ENCODE data around the gene SNX18.
"Not testable (repeated sequence)": the region's sequence is repeated elsewhere in the genome, so short reads cannot be mapped to it uniquely, and the experiment has no call there.

The SNX18 gene

GRCh38 chr5:54520940-54521339, 3.4 kb downstream of the SNX18 start:
- DNase-seq: no peak

- DNase-seq: no peak
These were observed 4.4 kb downstream of the SNX18 start for GRCh38 chr5:54521856-54522479.

- DNase-seq: no peak
These were observed 6.0 kb downstream of the SNX18 start for GRCh38 chr5:54523534-54523933.

GRCh38 chr5:54524082-54524481, 6.5 kb downstream of the SNX18 start:
- no peak for DNase-seq

GRCh38 chr5:54524704-54525103, 7.1 kb downstream of the SNX18 start:
- DNase-seq: no peak

GRCh38 chr5:54525261-54525660, 7.7 kb downstream of the SNX18 start:
- DNase-seq: no peak

GRCh38 chr5:54525692-54526091, 8.1 kb downstream of the SNX18 start:
- no peak for DNase-seq

- no peak for DNase-seq
These were observed 9.2 kb downstream of the SNX18 start for GRCh38 chr5:54526604-54527288.

GRCh38 chr5:54528633-54529209, 11.2 kb downstream of the SNX18 start:
- DNase-seq: no peak

GRCh38 chr5:54529565-54529964, 12.0 kb downstream of the SNX18 start:
- no peak for DNase-seq

- DNase-seq: no peak
These were observed 14.0 kb downstream of the SNX18 start for GRCh38 chr5:54531546-54531945.

- no peak for DNase-seq
These were observed 16.1 kb downstream of the SNX18 start for GRCh38 chr5:54533541-54534190.

- DNase-seq: no peak
These were observed 16.8 kb downstream of the SNX18 start for GRCh38 chr5:54534191-54535004.

GRCh38 chr5:54535149-54535844, 17.7 kb downstream of the SNX18 start:
- DNase-seq: no peak

GRCh38 chr5:54536375-54536774, 18.8 kb downstream of the SNX18 start:
- not testable (repeated sequence) for DNase-seq

GRCh38 chr5:54536861-54537260, 19.3 kb downstream of the SNX18 start:
- not testable (repeated sequence) for DNase-seq

GRCh38 chr5:54537725-54538124, 20.2 kb downstream of the SNX18 start:
- no peak for DNase-seq

- no peak for DNase-seq
These were observed 20.6 kb downstream of the SNX18 start for GRCh38 chr5:54538156-54538555.

GRCh38 chr5:54539001-54539400, 21.4 kb downstream of the SNX18 start:
- no peak for DNase-seq

- DNase-seq: no peak
These were observed 22.7 kb downstream of the SNX18 start for GRCh38 chr5:54540286-54540685.

GRCh38 chr5:54541823-54542783, 24.5 kb downstream of the SNX18 start:
- DNase-seq: no peak
